Cardiac fibroblast (primary cell): ENCODE measurements around the gene ZDHHC22.

Source experiments
- DNase-seq, 2 donors: peaks; one replicate each; pipeline versions ENCODE4 v3.0.0 to v3.0.0-alpha.2; 2010; ENCODE audit warnings: low read depth in 2 of 2
- H3K4me3 ChIP-seq, 2 donors: replicated peaks in 1 of 2; 1 replicate in 1 of 2; 2 replicates in 1 of 2; pipeline ENCODE4 v1.5.1; 2011; ENCODE audit warnings: low read depth in 2 of 2, low read length in 2 of 2, mild to moderate bottlenecking in 2 of 2, moderate library complexity in 1 of 2
- CTCF ChIP-seq: IDR thresholded peaks from one replicate; pipeline ENCODE4 v1.5.1; 2011; ENCODE audit warnings: low read depth, mild to moderate bottlenecking, low read length, inconsistent platforms

The ZDHHC22 gene

GRCh38 chr14:77091518-77091917 is 50.1 kb downstream of the ZDHHC22 start:
- no peak for DNase-seq
- TF ChIP-seq CTCF = no peak
- H3K4me3 ChIP-seq = no peak overlapping the region

- H3K4me3 ChIP-seq = no peak overlapping the region
- TF ChIP-seq CTCF = no peak
- DNase-seq = no peak
These were observed 52.9 kb downstream of the ZDHHC22 start for GRCh38 chr14:77088645-77089044.

GRCh38 chr14:77088219-77088618 is 53.4 kb downstream of the ZDHHC22 start:
- TF ChIP-seq CTCF = no peak
- H3K4me3 ChIP-seq = no peak overlapping the region
- no peak for DNase-seq

- H3K4me3 ChIP-seq = no peak overlapping the region
- no peak for TF ChIP-seq CTCF
- no peak for DNase-seq
These were observed 54.0 kb downstream of the ZDHHC22 start for GRCh38 chr14:77087631-77088030.

- H3K4me3 ChIP-seq = no peak overlapping the region
- peak in 1 of 2 donors; percentile 19 for DNase-seq
- TF ChIP-seq CTCF = no peak
These were observed 54.6 kb downstream of the ZDHHC22 start for GRCh38 chr14:77086951-77087350.

- peak; percentile 53 to 61 for DNase-seq
- TF ChIP-seq CTCF = no peak
These were observed 55.4 kb downstream of the ZDHHC22 start for GRCh38 chr14:77086017-77086727.

GRCh38 chr14:77085538-77085937 is 56.1 kb downstream of the ZDHHC22 start:
- H3K4me3 ChIP-seq = no peak overlapping the region
- TF ChIP-seq CTCF = no peak
- no peak for DNase-seq

More at GRCh38 chr14:77086017-77086727, 55.4 kb downstream of the ZDHHC22 start:
- no peak overlapping the region for H3K4me3 ChIP-seq
